Uterus (tissue), 4 donors: ENCODE measurements around the gene FGF21. TPM values are rescaled to one million over a fixed set of nuclear protein-coding genes. Genes with fewer than 3 reads are reported as not detected.

Experiments
- DNase-seq, 2 donors: peaks; one replicate each; pipeline ENCODE4 v3.0.0-alpha.2; 2019 to 2020
- H3K27ac ChIP-seq, 2 donors: fragments of 200-600 bp; sonication (generic); 1 replicate in 1 of 2; 2 replicates in 1 of 2; pipeline ENCODE4 v1.5.1; 2016 to 2018
- H3K27me3 ChIP-seq, 2 donors: fragments of 200-600 bp; sonication (generic); one replicate each; pipeline ENCODE4 v1.5.1; 2018 to 2019; ENCODE audit warnings: control low read depth in 1 of 2
- H3K36me3 ChIP-seq, 2 donors: fragments of 200-600 bp; sonication (generic); one replicate each; pipeline ENCODE4 v1.5.1; 2019; ENCODE audit warnings: control low read depth in 1 of 2
- H3K4me1 ChIP-seq, 2 donors: fragments of 200-600 bp; sonication (generic); one replicate each; pipeline ENCODE4 v1.5.1; 2018 to 2019; ENCODE audit warnings: control low read depth in 1 of 2
- H3K4me3 ChIP-seq, 2 donors: fragments of 200-600 bp; sonication (generic); 1 replicate in 1 of 2; 2 replicates in 1 of 2; pipeline ENCODE4 v1.5.1; 2018 to 2019; ENCODE audit warnings: mild to moderate bottlenecking in 1 of 2
- H3K9me3 ChIP-seq, 2 donors: fragments of 200-600 bp; sonication (generic); one replicate each; pipeline ENCODE4 v1.5.1; 2019; ENCODE audit warnings: control low read depth in 1 of 2
- POLR2A ChIP-seq, 2 donors: fragments of 450-650 bp; IDR thresholded peaks; one replicate each; pipeline ENCODE4 v1.6.1; 2016; ENCODE audit warnings: antibody characterized with exemption in 2 of 2, mild to moderate bottlenecking in 1 of 2, moderate library complexity in 1 of 2
- intact Hi-C: fragments of 100-400 bp; cut with DNase I; formaldehyde crosslinking; loops from one replicate; pipeline ENCODE4 v1.15.1; 2023; ENCODE audit warnings: low total_unique reads
- total RNA-seq, 4 donors: library from RNA; depleted of rRNA in 3 of 4; stranded (reverse); fragments of >200 nt in 3 of 4; gene quantifications; one replicate each; pipeline versions ENCODE4 v1.1.0 to v1.2.4, GENCODE V29; 2014 to 2023
- TF ChIP-seq, protein P1 (sequence below), 4 experiments: fragments of 200-600 bp in 2 of 4; fragments of 450-650 bp in 2 of 4; sonication (generic) in 2 of 4; IDR thresholded peaks; one replicate each; pipeline ENCODE4 v1.5.1; 2016 to 2019; ENCODE audit warnings: antibody characterized with exemption in 4 of 4, mild to moderate bottlenecking in 2 of 4, moderate library complexity in 1 of 4
- donor health status: DM: yes; HTN: yes; CAD: no.

The FGF21 gene
- total RNA-seq, 4 donors from 2014 or later = not detected

DNA sequence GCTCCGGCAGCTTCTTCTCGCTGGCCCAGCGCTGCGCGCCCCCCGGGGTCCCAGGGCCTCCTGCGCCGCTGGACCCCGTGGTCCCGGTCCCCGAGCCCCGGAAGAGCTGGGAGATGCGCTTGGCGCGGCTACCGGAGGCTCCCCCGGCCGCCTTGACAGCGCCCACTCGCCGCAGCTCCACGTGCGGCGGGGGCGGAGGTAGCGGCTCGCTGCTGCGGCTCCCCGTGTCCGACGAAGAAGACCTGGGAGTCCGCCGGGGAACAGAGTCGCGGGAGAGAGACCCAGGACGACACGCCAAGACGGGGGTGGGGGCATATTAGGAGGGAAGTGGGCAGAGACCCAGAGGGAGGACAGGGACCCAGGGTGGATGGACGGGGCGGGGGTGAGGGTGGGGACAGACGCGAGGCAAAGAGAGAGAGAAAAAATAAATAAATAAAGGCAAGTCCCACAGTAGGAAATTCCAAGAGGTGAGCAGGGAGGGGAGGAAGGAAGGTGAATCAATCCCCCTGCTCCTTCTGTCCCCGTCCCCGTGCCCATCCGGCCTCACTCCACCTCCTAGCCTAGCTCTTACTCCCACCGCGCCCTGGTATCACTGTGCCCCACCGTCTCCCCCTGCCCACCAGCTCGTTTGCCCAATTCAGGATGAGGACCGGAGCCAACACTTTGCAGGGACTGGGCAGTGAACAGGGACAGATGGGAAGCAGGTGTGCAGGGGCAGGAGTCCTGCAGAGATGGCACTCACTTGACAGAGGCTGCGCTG lies 15.7 kb upstream of the FGF21 start:
- no peaks in the 10 kb centered on the region for H3K9me3 ChIP-seq
- no peak for DNase-seq
- H3K36me3 ChIP-seq = no peaks in the 10 kb centered on the region
- H3K27ac ChIP-seq = peak overlapping the region; percentile 73 to 81
- intact Hi-C loops = no loop called here
- H3K4me3 ChIP-seq = peak overlapping the region; percentile 9 to 49
- TF ChIP-seq, protein P1, sequence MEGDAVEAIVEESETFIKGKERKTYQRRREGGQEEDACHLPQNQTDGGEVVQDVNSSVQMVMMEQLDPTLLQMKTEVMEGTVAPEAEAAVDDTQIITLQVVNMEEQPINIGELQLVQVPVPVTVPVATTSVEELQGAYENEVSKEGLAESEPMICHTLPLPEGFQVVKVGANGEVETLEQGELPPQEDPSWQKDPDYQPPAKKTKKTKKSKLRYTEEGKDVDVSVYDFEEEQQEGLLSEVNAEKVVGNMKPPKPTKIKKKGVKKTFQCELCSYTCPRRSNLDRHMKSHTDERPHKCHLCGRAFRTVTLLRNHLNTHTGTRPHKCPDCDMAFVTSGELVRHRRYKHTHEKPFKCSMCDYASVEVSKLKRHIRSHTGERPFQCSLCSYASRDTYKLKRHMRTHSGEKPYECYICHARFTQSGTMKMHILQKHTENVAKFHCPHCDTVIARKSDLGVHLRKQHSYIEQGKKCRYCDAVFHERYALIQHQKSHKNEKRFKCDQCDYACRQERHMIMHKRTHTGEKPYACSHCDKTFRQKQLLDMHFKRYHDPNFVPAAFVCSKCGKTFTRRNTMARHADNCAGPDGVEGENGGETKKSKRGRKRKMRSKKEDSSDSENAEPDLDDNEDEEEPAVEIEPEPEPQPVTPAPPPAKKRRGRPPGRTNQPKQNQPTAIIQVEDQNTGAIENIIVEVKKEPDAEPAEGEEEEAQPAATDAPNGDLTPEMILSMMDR (IDR thresholded peaks at IDR 0.05) = no peak
- no peak for TF ChIP-seq POLR2A (IDR thresholded peaks at IDR 0.05)
- no peaks in the 10 kb centered on the region for H3K27me3 ChIP-seq
- peaks cover 0 to 5% of the 10 kb centered on the region in 2 donors for H3K4me1 ChIP-seq

DNA sequence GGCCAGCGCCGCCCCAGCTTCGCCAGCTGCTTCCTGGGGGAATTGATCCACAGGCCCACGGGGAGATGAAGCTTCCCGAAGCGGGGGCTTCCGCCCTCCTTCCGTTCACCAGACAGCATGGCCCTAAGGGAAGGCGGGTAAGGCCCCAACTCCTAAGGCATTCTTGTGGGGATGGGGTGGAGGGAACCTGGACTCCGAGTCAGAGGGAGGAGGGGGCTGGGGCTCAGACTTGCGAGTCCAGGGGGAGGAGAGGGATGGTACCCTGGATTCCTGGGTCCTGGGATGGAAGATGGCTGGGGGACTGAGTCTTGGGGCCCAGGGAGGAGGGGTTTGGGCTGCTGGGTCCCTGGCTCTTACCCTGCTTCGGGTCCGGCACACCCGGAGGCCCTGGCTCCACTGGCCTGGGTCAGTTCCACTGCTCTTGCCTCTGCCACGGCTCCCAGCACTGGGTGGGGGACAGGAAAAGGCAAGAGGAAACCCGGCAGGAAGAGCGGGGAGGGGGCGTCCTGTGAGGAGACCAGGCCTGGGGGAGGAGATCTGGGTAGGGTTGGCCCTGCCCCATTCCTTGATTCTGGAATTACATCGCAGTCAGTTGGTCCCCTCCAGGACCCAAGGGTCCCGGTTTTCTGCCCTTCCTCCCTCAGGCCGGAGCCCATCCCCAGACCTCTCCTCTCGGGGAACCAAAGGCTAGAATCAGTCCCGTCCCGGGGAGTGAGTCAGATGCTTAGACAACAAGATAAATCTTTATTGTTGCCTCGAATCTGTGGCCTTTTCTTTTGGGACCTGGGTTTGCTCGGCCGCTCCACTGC lies 15.0 kb upstream of the FGF21 start, which contains the start of gene RASIP1:
Gene RASIP1 (minus strand): TSS at position 447 of the 809 bp plus-strand sequence. CDS start 328 bp downstream, at position 119.
- Histone ChIP-seq H3K4me3 (peak within 1 kb of the TSS; percentile 9 to 49), H3K9me3 (no peaks in the 10 kb centered on the region), H3K27me3 (no peaks in the 10 kb centered on the region), H3K27ac (peak within 1 kb of the TSS; percentile 73 to 81), H3K4me1 (peaks cover 0 to 5% of the 10 kb centered on the region in 2 donors), H3K36me3 (no peaks in the 10 kb centered on the region)
- DNase-seq = peak in 1 of 2 donors; percentile 69
- TF ChIP-seq, protein P1 (IDR thresholded peaks at IDR 0.05) = no peak
- peak; percentile 21 to 29 for TF ChIP-seq POLR2A (IDR thresholded peaks at IDR 0.05)
- intact Hi-C loops = no loop called here

DNA sequence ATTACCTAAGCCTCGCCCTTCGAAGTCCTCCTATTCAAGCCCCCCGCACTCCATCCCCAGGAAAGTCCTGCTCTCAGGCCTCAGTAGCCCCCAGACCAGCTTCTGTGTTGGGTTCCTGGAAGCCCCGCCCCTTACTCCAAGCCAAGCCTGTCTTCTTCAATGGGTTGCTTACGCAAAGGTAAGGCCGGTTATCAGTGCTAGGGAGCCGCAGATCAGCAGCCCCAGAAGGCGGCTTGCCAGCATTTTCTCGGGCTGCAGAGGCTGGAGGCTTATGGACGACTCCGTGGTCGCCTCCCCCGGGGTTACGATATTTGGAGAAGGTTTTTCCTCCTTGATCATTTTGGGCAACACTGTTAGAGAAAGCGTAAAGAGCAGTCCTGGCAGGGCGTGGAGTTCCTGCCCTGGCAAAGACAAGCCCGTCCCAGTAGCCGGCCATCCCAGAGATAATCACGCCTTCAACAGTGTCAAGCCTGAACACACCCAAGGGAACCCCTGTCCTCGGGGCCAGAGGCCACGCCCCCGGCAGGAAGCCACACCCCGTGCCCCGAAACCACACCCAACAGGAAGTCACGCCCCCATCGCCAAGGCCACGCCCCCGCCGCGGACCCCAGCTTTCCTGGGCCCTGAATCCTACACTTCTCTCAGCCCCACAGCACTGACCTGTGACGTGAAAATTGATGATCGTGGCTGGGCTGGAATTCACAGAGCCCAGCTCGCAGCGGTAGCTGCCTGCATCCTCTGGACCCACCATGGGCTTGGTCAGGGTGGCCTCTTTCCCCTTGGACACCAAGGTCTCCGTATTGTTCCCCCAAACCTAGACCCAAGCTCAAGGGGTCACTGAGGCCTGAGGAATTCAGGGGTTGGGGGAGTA lies 14.0 kb upstream of the FGF21 start:
- intact Hi-C loops = no loop called here
- peak in 1 of 2 donors; percentile 60 for DNase-seq
- TF ChIP-seq, protein P1 (IDR thresholded peaks at IDR 0.05) = no peak
- peak; percentile 24 to 38 for TF ChIP-seq POLR2A (IDR thresholded peaks at IDR 0.05)
- Histone ChIP-seq H3K27me3 (no peaks in the 10 kb centered on the region), H3K4me1 (peaks cover 0 to 5% of the 10 kb centered on the region in 2 donors), H3K9me3 (no peaks in the 10 kb centered on the region), H3K27ac (peak overlapping the region; percentile 73 to 81), H3K4me3 (peak overlapping the region in 1 of 2 donors; percentile 1), H3K36me3 (no peaks in the 10 kb centered on the region)

DNA sequence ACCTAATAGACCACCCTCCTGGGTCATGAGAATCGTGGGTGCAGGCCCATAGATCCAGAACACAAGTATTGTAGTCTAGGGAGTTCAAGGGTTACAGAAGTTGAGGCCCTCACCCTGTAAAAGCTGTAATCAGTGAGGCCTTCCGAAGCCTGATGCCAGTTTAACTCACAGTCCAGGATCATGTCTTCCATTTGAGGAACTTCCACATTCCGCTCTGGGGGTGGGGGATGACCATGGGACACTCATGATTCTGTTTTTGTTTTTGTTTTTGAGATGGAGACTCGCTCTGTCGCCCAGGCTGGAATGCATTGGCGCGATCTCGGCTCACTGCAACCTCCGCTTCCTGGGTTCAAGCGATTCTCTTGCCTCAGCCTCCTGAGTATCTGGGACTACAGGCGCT lies 13.2 kb upstream of the FGF21 start:
- Histone ChIP-seq H3K27me3 (no peaks in the 10 kb centered on the region), H3K36me3 (no peaks in the 10 kb centered on the region), H3K27ac (peak overlapping the region in 1 of 2 donors; percentile 81), H3K4me3 (no peak overlapping the region), H3K9me3 (no peaks in the 10 kb centered on the region), H3K4me1 (peaks cover 0 to 5% of the 10 kb centered on the region in 2 donors)
- no peak for DNase-seq
- TF ChIP-seq POLR2A (IDR thresholded peaks at IDR 0.05) = no peak
- TF ChIP-seq, protein P1 (IDR thresholded peaks at IDR 0.05) = no peak
- intact Hi-C loops = no loop called here
